ENCODE results near the gene FILIP1. TPM values are rescaled to one million over a fixed set of nuclear protein-coding genes. Genes with fewer than 3 reads are reported as not detected.
A peak's percentile ranks its signal among the peaks of the same experiment; 100 is the strongest.

The FILIP1 gene
- total and polyA plus RNA-seq, 9 donors, result 1.1 to 7.1 (median 2.7) TPM

GRCh38 chr6:75497994-75498393, 4.4 kb upstream of the FILIP1 start:
- H3K27me3 ChIP-seq, result no peaks in the 10 kb centered on the region
- WGBS, 3 donors, result 42 to 46% (median 42%) methylated on average over 3 of the region's 3 CpGs
- no peaks in the 10 kb centered on the region for H3K9me3 ChIP-seq
- no peaks in the 10 kb centered on the region for H3K4me1 ChIP-seq (ENCODE audit: insufficient read depth)
- no peak overlapping the region for H3K27ac ChIP-seq
- intact Hi-C loops (cut with DNase I), result no loop called here
- no peak for TF ChIP-seq CTCF (IDR thresholded peaks at IDR 0.05)
- TF ChIP-seq EP300 (IDR thresholded peaks at IDR 0.05), result no peak
- no peak for TF ChIP-seq POLR2A (IDR thresholded peaks at IDR 0.05)
- no peak overlapping the region for H3K4me3 ChIP-seq
- H3K36me3 ChIP-seq, result no peaks in the 10 kb centered on the region
- DNase-seq, result no peak

GRCh38 chr6:75495011-75495410, 1.4 kb upstream of the FILIP1 start:
- WGBS, 3 donors, result 73 to 86% (median 78%) methylated on average over 1 of the region's 1 CpG
- no peaks in the 10 kb centered on the region for H3K27me3 ChIP-seq
- no peak overlapping the region for H3K4me3 ChIP-seq
- no peak overlapping the region for H3K27ac ChIP-seq
- no peaks in the 10 kb centered on the region for H3K9me3 ChIP-seq
- H3K4me1 ChIP-seq (ENCODE audit: insufficient read depth), result no peaks in the 10 kb centered on the region
- TF ChIP-seq POLR2A (IDR thresholded peaks at IDR 0.05), result no peak
- no peak for TF ChIP-seq CTCF (IDR thresholded peaks at IDR 0.05)
- TF ChIP-seq EP300 (IDR thresholded peaks at IDR 0.05), result no peak
- DNase-seq, result no peak
- H3K36me3 ChIP-seq, result no peaks in the 10 kb centered on the region
- intact Hi-C loops (cut with DNase I), result no loop called here

GRCh38 chr6:75494290-75494689, 690 bp upstream of the FILIP1 start:
- H3K4me3 ChIP-seq, result peak overlapping the region; percentile 32
- no peak for DNase-seq
- no peaks in the 10 kb centered on the region for H3K36me3 ChIP-seq
- 60 to 66% (median 66%) methylated on average over 4 of the region's 4 CpGs for WGBS, 3 donors
- no peak overlapping the region for H3K27ac ChIP-seq
- TF ChIP-seq EP300 (IDR thresholded peaks at IDR 0.05), result no peak
- TF ChIP-seq POLR2A (IDR thresholded peaks at IDR 0.05), result no peak
- no peak for TF ChIP-seq CTCF (IDR thresholded peaks at IDR 0.05)
- no peaks in the 10 kb centered on the region for H3K9me3 ChIP-seq
- H3K27me3 ChIP-seq, result no peaks in the 10 kb centered on the region
- intact Hi-C loops (cut with DNase I), result no loop called here
- no peaks in the 10 kb centered on the region for H3K4me1 ChIP-seq (ENCODE audit: insufficient read depth)

GRCh38 chr6:75492386-75493153, 1.0 kb downstream of the FILIP1 start:
- Histone ChIP-seq H3K4me3 (peak overlapping the region; percentile 32), H3K27me3 (no peaks in the 10 kb centered on the region), H3K9me3 (no peaks in the 10 kb centered on the region), H3K36me3 (no peaks in the 10 kb centered on the region), H3K4me1 (ENCODE audit: insufficient read depth) (no peaks in the 10 kb centered on the region), H3K27ac (peak overlapping the region in 1 of 2 donors; percentile 64)
- no peak for DNase-seq
- intact Hi-C loops (cut with DNase I), result no loop called here
- TF ChIP-seq EP300 (IDR thresholded peaks at IDR 0.05), result no peak
- TF ChIP-seq CTCF (IDR thresholded peaks at IDR 0.05), result no peak
- no peak for TF ChIP-seq POLR2A (IDR thresholded peaks at IDR 0.05)
- 45 to 59% (median 58%) methylated on average over 3 of the region's 3 CpGs for WGBS, 3 donors

All from ovary (tissue), 9 donors.